ENCODE results near the gene COX4I2.

Gene COX4I2

GRCh38 chr20:31637660-31638059, at the start of gene COX4I2:
Gene COX4I2, plus strand, starts transcription at chr20:31637912. Its CDS starts 1,106 bp downstream, at chr20:31639018.
- TF ChIP-seq CTCF (conservative IDR thresholded peaks at IDR 0.05) = no peak
- no peak within 1 kb of the TSS for H3K27ac ChIP-seq

- H3K27ac ChIP-seq = no peak overlapping the region
- TF ChIP-seq CTCF (conservative IDR thresholded peaks at IDR 0.05) = no peak
Measured at GRCh38 chr20:31590717-31591225, 46.9 kb upstream of the COX4I2 start.

- TF ChIP-seq CTCF (conservative IDR thresholded peaks at IDR 0.05) = no peak
- no peak overlapping the region for H3K27ac ChIP-seq
Measured at GRCh38 chr20:31593221-31594001, 44.3 kb upstream of the COX4I2 start.

- TF ChIP-seq CTCF (conservative IDR thresholded peaks at IDR 0.05) = no peak
- no peak overlapping the region for H3K27ac ChIP-seq
Measured at GRCh38 chr20:31594002-31594557, 43.6 kb upstream of the COX4I2 start.

- TF ChIP-seq CTCF (conservative IDR thresholded peaks at IDR 0.05) = no peak
- H3K27ac ChIP-seq = no peak overlapping the region
Measured at GRCh38 chr20:31594558-31595379, 42.9 kb upstream of the COX4I2 start.

- no peak overlapping the region for H3K27ac ChIP-seq
- no peak for TF ChIP-seq CTCF (conservative IDR thresholded peaks at IDR 0.05)
Measured at GRCh38 chr20:31595380-31595653, 42.4 kb upstream of the COX4I2 start.
